Hepatocyte (in vitro differentiated cells): ENCODE measurements around the gene CLASP2.

Experiments
- EZH2 ChIP-seq: fragments of 200-600 bp; sonication (generic); IDR thresholded peaks from 2 replicates; pipeline ENCODE4 v1.6.1; 2016; ENCODE audit warnings: antibody characterized with exemption, mild to moderate bottlenecking, borderline replicate concordance
- EZH2phosphoT487 ChIP-seq: fragments of 200-600 bp; sonication (generic); IDR thresholded peaks from one replicate; pipeline ENCODE4 v1.6.1; 2018; ENCODE audit warnings: antibody characterized with exemption, mild to moderate bottlenecking, low read depth, moderate library complexity; ENCODE audit not compliant: unreplicated experiment, severe bottlenecking
- TF ChIP-seq, protein P1 (sequence below): fragments of 200-600 bp; sonication (generic); IDR thresholded peaks from 2 replicates; pipeline ENCODE4 v1.5.1; 2016; ENCODE audit warnings: antibody characterized with exemption, mild to moderate bottlenecking; ENCODE audit not compliant: poor library complexity

- TF ChIP-seq, protein P1, sequence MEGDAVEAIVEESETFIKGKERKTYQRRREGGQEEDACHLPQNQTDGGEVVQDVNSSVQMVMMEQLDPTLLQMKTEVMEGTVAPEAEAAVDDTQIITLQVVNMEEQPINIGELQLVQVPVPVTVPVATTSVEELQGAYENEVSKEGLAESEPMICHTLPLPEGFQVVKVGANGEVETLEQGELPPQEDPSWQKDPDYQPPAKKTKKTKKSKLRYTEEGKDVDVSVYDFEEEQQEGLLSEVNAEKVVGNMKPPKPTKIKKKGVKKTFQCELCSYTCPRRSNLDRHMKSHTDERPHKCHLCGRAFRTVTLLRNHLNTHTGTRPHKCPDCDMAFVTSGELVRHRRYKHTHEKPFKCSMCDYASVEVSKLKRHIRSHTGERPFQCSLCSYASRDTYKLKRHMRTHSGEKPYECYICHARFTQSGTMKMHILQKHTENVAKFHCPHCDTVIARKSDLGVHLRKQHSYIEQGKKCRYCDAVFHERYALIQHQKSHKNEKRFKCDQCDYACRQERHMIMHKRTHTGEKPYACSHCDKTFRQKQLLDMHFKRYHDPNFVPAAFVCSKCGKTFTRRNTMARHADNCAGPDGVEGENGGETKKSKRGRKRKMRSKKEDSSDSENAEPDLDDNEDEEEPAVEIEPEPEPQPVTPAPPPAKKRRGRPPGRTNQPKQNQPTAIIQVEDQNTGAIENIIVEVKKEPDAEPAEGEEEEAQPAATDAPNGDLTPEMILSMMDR: no peak
- TF ChIP-seq EZH2 (no peak), EZH2phosphoT487 (no peak)
These were observed 59.4 kb downstream of the CLASP2 start for GRCh38 chr3:33658621-33658990.
